H1 (cell line): ENCODE data around the gene BCAR3. TPM values are rescaled to one million over a fixed set of nuclear protein-coding genes. Genes with fewer than 3 reads are reported as not detected.

Experiments used
- BCL11A ChIP-seq, 2 experiments: IDR thresholded peaks; one replicate each; pipeline ENCODE4 v1.6.1; 2011; ENCODE audit warnings: low read depth in 2 of 2, low read length in 2 of 2, mild to moderate bottlenecking in 2 of 2
- CHD2 ChIP-seq: IDR thresholded peaks from 2 replicates; pipeline ENCODE4 v1.6.1; 2012; ENCODE audit warnings: low read length, improper control_type of control experiment
- EGR1 ChIP-seq: IDR thresholded peaks from 2 replicates; pipeline ENCODE4 v1.6.1; 2011; ENCODE audit warnings: low read depth, low read length, borderline replicate concordance
- EP300 ChIP-seq, 2 experiments: IDR thresholded peaks; 1 replicate in 1 of 2; 2 replicates in 1 of 2; pipeline ENCODE4 v1.6.1; 2011 to 2012; ENCODE audit warnings: low read depth in 2 of 2, low read length in 2 of 2, mild to moderate bottlenecking in 2 of 2, borderline replicate concordance in 1 of 2, inconsistent platforms in 1 of 2, moderate library complexity in 1 of 2
- EZH2 ChIP-seq: fragments of 200-600 bp; sonication (generic); IDR thresholded peaks from 2 replicates; pipeline ENCODE4 v1.7.1; 2012; ENCODE audit warnings: low read depth, mild to moderate bottlenecking, moderate library complexity, low read length, inconsistent platforms; ENCODE audit not compliant: severe bottlenecking
- NANOG ChIP-seq: IDR thresholded peaks from 2 replicates; pipeline ENCODE4 v1.6.1; 2011; ENCODE audit warnings: low read length, low read depth, mild to moderate bottlenecking, inconsistent platforms; ENCODE audit not compliant: insufficient read depth, poor library complexity, severe bottlenecking
- POLR2AphosphoS5 ChIP-seq: IDR thresholded peaks from 2 replicates; pipeline ENCODE4 v1.6.1; 2011; ENCODE audit warnings: low read depth, low read length
- SIRT6 ChIP-seq: IDR thresholded peaks from one replicate; pipeline ENCODE4 v1.7.1; 2012; ENCODE audit warnings: low read length, inconsistent platforms
- SP2 ChIP-seq: IDR thresholded peaks from 2 replicates; pipeline ENCODE4 v1.6.1; 2012; ENCODE audit warnings: mild to moderate bottlenecking, low read length, inconsistent platforms
- SRF ChIP-seq: IDR thresholded peaks from 2 replicates; pipeline ENCODE4 v1.6.1; 2011; ENCODE audit warnings: mild to moderate bottlenecking, low read depth, low read length, moderate library complexity
- YY1 ChIP-seq: IDR thresholded peaks from 2 replicates; pipeline ENCODE4 v1.6.1; 2011; ENCODE audit warnings: low read depth, mild to moderate bottlenecking, low read length
- polyA plus RNA-seq, 7 experiments: library from polyadenylated mRNA; depleted of rRNA in 3 of 7; stranded (reverse) in 5 of 7; unstranded in 2 of 7; fragments of >200 nt in 5 of 7; fragments of 200-250 nt in 2 of 7; gene quantifications; 1 replicate in 5 of 7; 2 replicates in 1 of 7; 4 replicates in 1 of 7; pipeline versions ENCODE4 v1.2.1 to v1.2.3, GENCODE V29; 2011 to 2013; ENCODE audit warnings: missing spikeins in 2 of 7, mixed read lengths in 2 of 7
- total RNA-seq: library from RNA; stranded (reverse); fragmentation: NEBNext Ultra II Directional; extraction: Animal tissue kit (Norgen Biotek cat#: 25700); gene quantifications from 2 replicates; pipeline ENCODE4 v1.2.1, GENCODE V29; 2021
- TF ChIP-seq, protein P1 (sequence below), 3 experiments: IDR thresholded peaks; 1 replicate in 2 of 3; 2 replicates in 1 of 3; pipeline versions ENCODE4 v1.5.1 to v1.6.1; 2011; ENCODE audit warnings: low read length in 3 of 3, mild to moderate bottlenecking in 3 of 3, inconsistent platforms in 2 of 3, low read depth in 1 of 3, moderate library complexity in 1 of 3; ENCODE audit not compliant: insufficient read depth in 1 of 3; ENCODE audit errors: control extremely low read depth in 1 of 3

BCAR3 gene
- total and polyA plus RNA-seq, 2 of the 8 experiments (the other 6 are each of a cell fraction or from before 2014, with no cell fraction given), result 5.6 to 9.2 TPM

DNA sequence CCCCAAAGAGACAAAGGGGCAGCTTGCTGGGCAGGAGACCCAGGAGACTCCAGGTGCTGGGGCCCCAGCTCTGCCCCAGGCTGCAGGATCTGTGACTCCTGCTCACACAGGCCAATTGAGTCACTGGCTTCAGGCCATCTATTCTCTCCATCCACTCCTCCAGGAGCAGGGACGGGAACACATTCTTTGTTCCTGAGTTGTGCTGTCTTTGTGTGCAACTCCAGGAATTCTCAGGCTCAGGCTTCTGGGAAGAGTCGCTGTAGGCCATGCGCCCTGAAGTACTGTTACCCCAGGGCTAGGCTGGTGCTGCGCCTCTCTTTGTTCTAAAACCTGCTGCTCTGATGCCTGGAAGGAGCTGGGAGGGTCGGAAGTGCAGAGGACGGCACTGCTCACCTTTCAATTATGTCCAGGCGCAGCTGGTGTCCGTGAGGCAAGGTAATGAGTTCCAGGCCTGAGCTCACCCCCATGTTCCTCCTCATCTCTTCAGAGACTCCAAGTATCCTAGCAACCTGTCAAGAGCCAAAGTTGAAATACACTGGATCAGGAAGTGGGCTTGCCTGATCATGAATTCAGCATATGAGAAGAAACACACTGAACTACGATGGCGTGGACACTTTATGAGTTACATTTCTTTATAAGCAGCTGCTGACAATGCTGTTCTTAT is 105.9 kb downstream of the BCAR3 start (continued):
- TF ChIP-seq BCL11A (IDR thresholded peaks at IDR 0.05; ENCODE audit: low read depth in 2 of 2, low read length in 2 of 2), result no peak
- no peak for TF ChIP-seq EZH2
- TF ChIP-seq SP2, result no peak
- TF ChIP-seq EP300 (IDR thresholded peaks at IDR 0.05; ENCODE audit: borderline replicate concordance in 1 of 2, low read depth in 2 of 2, low read length in 2 of 2), result no peak
- TF ChIP-seq EGR1, result no peak
- TF ChIP-seq SRF, result no peak
- no peak for TF ChIP-seq CHD2
- TF ChIP-seq POLR2AphosphoS5, result no peak
- TF ChIP-seq YY1, result no peak
- TF ChIP-seq, protein P1, sequence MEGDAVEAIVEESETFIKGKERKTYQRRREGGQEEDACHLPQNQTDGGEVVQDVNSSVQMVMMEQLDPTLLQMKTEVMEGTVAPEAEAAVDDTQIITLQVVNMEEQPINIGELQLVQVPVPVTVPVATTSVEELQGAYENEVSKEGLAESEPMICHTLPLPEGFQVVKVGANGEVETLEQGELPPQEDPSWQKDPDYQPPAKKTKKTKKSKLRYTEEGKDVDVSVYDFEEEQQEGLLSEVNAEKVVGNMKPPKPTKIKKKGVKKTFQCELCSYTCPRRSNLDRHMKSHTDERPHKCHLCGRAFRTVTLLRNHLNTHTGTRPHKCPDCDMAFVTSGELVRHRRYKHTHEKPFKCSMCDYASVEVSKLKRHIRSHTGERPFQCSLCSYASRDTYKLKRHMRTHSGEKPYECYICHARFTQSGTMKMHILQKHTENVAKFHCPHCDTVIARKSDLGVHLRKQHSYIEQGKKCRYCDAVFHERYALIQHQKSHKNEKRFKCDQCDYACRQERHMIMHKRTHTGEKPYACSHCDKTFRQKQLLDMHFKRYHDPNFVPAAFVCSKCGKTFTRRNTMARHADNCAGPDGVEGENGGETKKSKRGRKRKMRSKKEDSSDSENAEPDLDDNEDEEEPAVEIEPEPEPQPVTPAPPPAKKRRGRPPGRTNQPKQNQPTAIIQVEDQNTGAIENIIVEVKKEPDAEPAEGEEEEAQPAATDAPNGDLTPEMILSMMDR (IDR thresholded peaks at IDR 0.05; ENCODE audit: control extremely low read depth in 1 of 3, insufficient read depth in 1 of 3, low read depth in 1 of 3, low read length in 3 of 3), result no peak
- no peak for TF ChIP-seq NANOG
- no peak for TF ChIP-seq SIRT6
